HEK293 (cell line): ENCODE measurements around the gene ADAM19.

Experiments
- CTCF ChIA-PET: fragments of 350-600 bp; formaldehyde crosslinking; extraction: SDS; loops from one replicate; lab custom pipeline; 2021; ENCODE audit warnings: antibody characterized with exemption; lab: Yijun Ruan, JAX
- POLR2A ChIA-PET: fragments of 300-600 bp; formaldehyde crosslinking; extraction: SDS; loops from one replicate; lab custom pipeline; 2020; ENCODE audit warnings: antibody characterized with exemption, inconsistent platforms; lab: Yijun Ruan, JAX
- H3K27ac ChIP-seq: fragments of 200-500 bp; sonication (Bioruptor generic); 2 replicates; pipeline ENCODE4 v1.5.1; 2014; ENCODE audit warnings: low read depth, low read length, control low read depth, inconsistent platforms; ENCODE audit errors: extremely low read depth
- H3K36me3 ChIP-seq, 2 experiments: fragments of 200-500 bp in 1 of 2; sonication (Bioruptor generic) in 1 of 2; 1 replicate in 1 of 2; 2 replicates in 1 of 2; pipeline ENCODE4 v1.5.1; 2014 to 2017; ENCODE audit warnings: inconsistent platforms in 2 of 2, low read length in 2 of 2; ENCODE audit not compliant: control insufficient read depth in 2 of 2, insufficient read depth in 1 of 2
- H3K4me1 ChIP-seq: fragments of 200-500 bp; sonication (Bioruptor generic); 2 replicates; pipeline ENCODE4 v1.5.1; 2014; ENCODE audit warnings: mild to moderate bottlenecking, low read length, inconsistent platforms; ENCODE audit not compliant: control insufficient read depth, insufficient read depth
- H3K4me3 ChIP-seq: 2 replicates; pipeline ENCODE4 v1.5.1; 2011; ENCODE audit warnings: low read depth, mild to moderate bottlenecking, control low read depth, low read length, moderate library complexity
- H3K9me3 ChIP-seq: fragments of 200-500 bp; sonication (Bioruptor generic); 2 replicates; pipeline ENCODE4 v1.5.1; 2014; ENCODE audit warnings: low read depth, low read length, inconsistent platforms; ENCODE audit not compliant: control insufficient read depth, insufficient read depth
- BCL11B ChIP-seq: fragments of 450-650 bp; formaldehyde crosslinking; IDR thresholded peaks from 2 replicates; pipeline ENCODE4 v1.5.1; 2016; ENCODE audit warnings: low read depth, missing biosample characterization, missing genetic modification characterization
- CTCF ChIP-seq: fragments of 450-650 bp; formaldehyde crosslinking; IDR thresholded peaks from 2 replicates; pipeline ENCODE4 v1.5.1; 2016; ENCODE audit warnings: missing biosample characterization, missing genetic modification characterization
- HOXC10 ChIP-seq: sonication (generic); formaldehyde crosslinking; IDR thresholded peaks from 2 replicates; pipeline ENCODE4 v1.8.1; 2023; ENCODE audit warnings: mild to moderate bottlenecking, missing genetic modification reagents
- KLF8 ChIP-seq: fragments of 450-650 bp; formaldehyde crosslinking; IDR thresholded peaks from 2 replicates; pipeline ENCODE4 v1.5.1; 2016; ENCODE audit warnings: missing biosample characterization, missing genetic modification characterization
- PRDM1 ChIP-seq: fragments of 450-650 bp; formaldehyde crosslinking; IDR thresholded peaks from 2 replicates; pipeline ENCODE4; 2016; ENCODE audit warnings: missing biosample characterization, missing genetic modification characterization
- PRDM10 ChIP-seq: fragments of 450-650 bp; formaldehyde crosslinking; IDR thresholded peaks from 2 replicates; pipeline ENCODE4 v1.5.1; 2016; ENCODE audit warnings: missing biosample characterization, missing genetic modification characterization
- ZNF138 ChIP-seq: fragments of 450-650 bp; formaldehyde crosslinking; IDR thresholded peaks from 2 replicates; pipeline ENCODE4 v1.5.1; 2016; ENCODE audit warnings: missing biosample characterization, missing genetic modification characterization, borderline replicate concordance
- ZNF169 ChIP-seq: fragments of 450-650 bp; formaldehyde crosslinking; IDR thresholded peaks from 2 replicates; pipeline ENCODE4 v1.5.1; 2016; ENCODE audit warnings: missing biosample characterization, missing genetic modification characterization
- ZNF18 ChIP-seq: fragments of 450-650 bp; formaldehyde crosslinking; IDR thresholded peaks from 2 replicates; pipeline ENCODE4 v1.5.1; 2016; ENCODE audit warnings: missing biosample characterization, missing genetic modification characterization
- ZNF266 ChIP-seq: fragments of 450-650 bp; formaldehyde crosslinking; IDR thresholded peaks from 2 replicates; pipeline ENCODE4 v1.5.1; 2016; ENCODE audit warnings: missing biosample characterization, missing genetic modification characterization, low read depth
- ZNF624 ChIP-seq: fragments of 450-650 bp; formaldehyde crosslinking; IDR thresholded peaks from 2 replicates; pipeline ENCODE4 v1.5.1; 2017; ENCODE audit warnings: missing biosample characterization, missing genetic modification characterization
- ZNF654 ChIP-seq: fragments of 450-650 bp; formaldehyde crosslinking; IDR thresholded peaks from 2 replicates; pipeline ENCODE4 v1.5.1; 2016; ENCODE audit warnings: low read depth, missing biosample characterization, missing genetic modification characterization
- ZNF677 ChIP-seq: fragments of 450-650 bp; IDR thresholded peaks from 2 replicates; pipeline ENCODE4 v1.5.0; 2018; ENCODE audit warnings: missing biosample characterization, mild to moderate bottlenecking, missing genetic modification characterization, moderate library complexity
- ZNF792 ChIP-seq: fragments of 450-650 bp; formaldehyde crosslinking; IDR thresholded peaks from 2 replicates; pipeline ENCODE4 v1.5.1; 2016; ENCODE audit warnings: missing biosample characterization, missing genetic modification characterization

ADAM19 gene

GRCh38 chr5:157479166-157479565, 96.4 kb downstream of the ADAM19 start (continued):
- TF ChIP-seq ZNF18 (tag by site-specific recombination), result no peak
- TF ChIP-seq ZNF677 (tag by site-specific recombination), result no peak
- no peak for TF ChIP-seq ZNF624
- TF ChIP-seq ZNF792 (tag by site-specific recombination), result no peak
- no peak for TF ChIP-seq BCL11B (tag by site-specific recombination)
- no peak for TF ChIP-seq ZNF138 (tag by site-specific recombination)

- ChIA-PET CTCF (interaction anchor here (0.6 to 3.5 kb wide), 2 partner anchors 150 to 240 kb away, joined by 4 to 15 read pairs; no protein-coding TSS in a partner anchor), POLR2A (no interaction called here)
- Histone ChIP-seq H3K27ac (no peak overlapping the region), H3K9me3 (no peaks in the 10 kb centered on the region), H3K36me3 (no peaks in the 10 kb centered on the region), H3K4me3 (no peak overlapping the region), H3K4me1 (no peaks in the 10 kb centered on the region)
- 0 out of 2 replicates have a peak, but pooled peaks have one; percentile 14 for TF ChIP-seq PRDM1 (tag by site-specific recombination)
- TF ChIP-seq KLF8 (tag by site-specific recombination), result no peak
Measured at GRCh38 chr5:157478726-157479125, 96.8 kb downstream of the ADAM19 start.

GRCh38 chr5:157477814-157478494, 97.6 kb downstream of the ADAM19 start:
- Histone ChIP-seq H3K9me3 (no peaks in the 10 kb centered on the region), H3K36me3 (no peaks in the 10 kb centered on the region), H3K27ac (no peak overlapping the region), H3K4me1 (no peaks in the 10 kb centered on the region), H3K4me3 (no peak overlapping the region)
- CTCF ChIA-PET, result interaction anchor here (0.6 to 3.5 kb wide), 16 partner anchors 8 to 240 kb away, joined by 3 to 21 read pairs (median 4); no protein-coding TSS in a partner anchor
- POLR2A ChIA-PET, result no interaction called here
- TF ChIP-seq ZNF169 (tag by site-specific recombination) (no peak), HOXC10 (CRISPR knock-in tag) (no peak), PRDM10 (tag by site-specific recombination) (0 out of 2 replicates have a peak, but pooled peaks have one; percentile 9), ZNF266 (tag by site-specific recombination) (no peak)
- TF ChIP-seq, all 188 proteins: peak for 1

GRCh38 chr5:157476702-157477408, 98.7 kb downstream of the ADAM19 start:
- no peaks in the 10 kb centered on the region for H3K9me3 ChIP-seq
- no peak overlapping the region for H3K4me3 ChIP-seq
- ChIA-PET POLR2A (no interaction called here), CTCF (interaction anchor here (0.6 to 3.5 kb wide), 38 partner anchors 8 to 319 kb away, joined by 3 to 21 read pairs (median 4); partner anchors contain the start of gene LSM11)
- H3K4me1 ChIP-seq, result no peaks in the 10 kb centered on the region
- no peaks in the 10 kb centered on the region for H3K36me3 ChIP-seq
- H3K27ac ChIP-seq, result no peak overlapping the region
- TF ChIP-seq HOXC10 (CRISPR knock-in tag) (no peak), ZNF654 (tag by site-specific recombination) (peak; percentile 96), CTCF (peak; percentile 70; the same call in 1 of the 2 replicates)
